H9 (cell line): Measurements from ENCODE around the gene FA2H. TPM values are rescaled to one million over a fixed set of nuclear protein-coding genes. Genes with fewer than 3 reads are reported as not detected.

Experiments used
- DNase-seq: peaks from one replicate; pipeline ENCODE4 v3.0.0-alpha.2; 2017
- H2AFZ ChIP-seq: one replicate; pipeline ENCODE4 v1.6.1; 2013; ENCODE audit warnings: mild to moderate bottlenecking, low read length, control low read depth, moderate library complexity
- H2AK5ac ChIP-seq: 2 replicates; pipeline ENCODE4 v1.6.1; 2013; ENCODE audit warnings: low read length, control low read depth, mixed read lengths; ENCODE audit not compliant: insufficient read length
- H2BK120ac ChIP-seq: one replicate; pipeline ENCODE4 v1.6.1; 2013; ENCODE audit warnings: low read depth, mild to moderate bottlenecking, low read length, control low read depth, inconsistent platforms; ENCODE audit not compliant: poor library complexity, severe bottlenecking
- H2BK12ac ChIP-seq: 2 replicates; pipeline ENCODE4 v1.6.1; 2013; ENCODE audit warnings: low read length, control low read depth, mixed read lengths, low read depth; ENCODE audit not compliant: insufficient read length
- H2BK15ac ChIP-seq: 2 replicates; pipeline ENCODE4 v1.6.1; 2013; ENCODE audit warnings: low read depth, low read length, control low read depth
- H2BK20ac ChIP-seq: one replicate; pipeline ENCODE4 v1.6.1; 2013; ENCODE audit warnings: low read depth, mild to moderate bottlenecking, low read length, control low read depth, inconsistent platforms; ENCODE audit not compliant: poor library complexity, severe bottlenecking
- H2BK5ac ChIP-seq: 2 replicates; pipeline ENCODE4 v1.6.1; 2013; ENCODE audit warnings: low read length, control low read depth, mixed read lengths; ENCODE audit not compliant: insufficient read length
- H3K14ac ChIP-seq: 2 replicates; pipeline ENCODE4 v1.6.1; 2013; ENCODE audit warnings: low read length, control low read depth; ENCODE audit not compliant: insufficient read depth
- H3K18ac ChIP-seq: 2 replicates; pipeline ENCODE4 v1.6.1; 2013; ENCODE audit warnings: low read depth, mild to moderate bottlenecking, mixed read lengths, low read length, control low read depth; ENCODE audit not compliant: insufficient read length
- H3K23ac ChIP-seq: 2 replicates; pipeline ENCODE4 v1.6.1; 2013; ENCODE audit warnings: low read length, control low read depth, mixed read lengths, low read depth; ENCODE audit not compliant: insufficient read length
- H3K23me2 ChIP-seq: 2 replicates; pipeline ENCODE4 v1.6.1; 2013; ENCODE audit warnings: low read depth, mild to moderate bottlenecking, mixed read lengths, low read length, control low read depth; ENCODE audit not compliant: insufficient read length, poor library complexity, severe bottlenecking
- H3K27ac ChIP-seq: 2 replicates; pipeline ENCODE4 v1.5.1; 2013; ENCODE audit warnings: low read length, control low read depth, mixed read lengths, low read depth; ENCODE audit not compliant: insufficient read length
- H3K27me3 ChIP-seq: 2 replicates; pipeline ENCODE4 v1.6.1; 2013; ENCODE audit warnings: low read length, control low read depth, inconsistent platforms; ENCODE audit not compliant: insufficient read depth
- H3K4ac ChIP-seq: 2 replicates; pipeline ENCODE4 v1.6.1; 2013; ENCODE audit warnings: low read depth, mild to moderate bottlenecking, control low read depth, inconsistent platforms, low read length, moderate library complexity
- H3K4me1 ChIP-seq: 2 replicates; pipeline ENCODE4 v1.6.1; 2013; ENCODE audit warnings: low read length, control low read depth, inconsistent platforms; ENCODE audit not compliant: insufficient read depth
- H3K4me2 ChIP-seq: 2 replicates; pipeline ENCODE4 v1.6.1; 2013; ENCODE audit warnings: low read length, control low read depth, mixed read lengths; ENCODE audit not compliant: insufficient read length, insufficient read depth
- H3K56ac ChIP-seq: 2 replicates; pipeline ENCODE4 v1.6.1; 2013; ENCODE audit warnings: low read depth, mild to moderate bottlenecking, mixed read lengths, low read length, control low read depth; ENCODE audit not compliant: insufficient read length
- H3K79me1 ChIP-seq: 2 replicates; pipeline ENCODE4 v1.6.1; 2013; ENCODE audit warnings: low read depth, mild to moderate bottlenecking, moderate library complexity, low read length, control low read depth, inconsistent platforms; ENCODE audit not compliant: insufficient read depth, poor library complexity, severe bottlenecking
- H3K79me2 ChIP-seq: 2 replicates; pipeline ENCODE4 v1.6.1; 2013; ENCODE audit warnings: low read length, control low read depth, inconsistent platforms; ENCODE audit not compliant: insufficient read depth
- H3K9ac ChIP-seq: 2 replicates; pipeline ENCODE4 v1.6.1; 2013; ENCODE audit warnings: low read length, control low read depth, mixed read lengths; ENCODE audit not compliant: insufficient read length; ENCODE audit errors: extremely low read depth
- H3K9me3 ChIP-seq: one replicate; pipeline ENCODE4 v1.6.1; 2013; ENCODE audit warnings: low read depth, low read length, inconsistent platforms; ENCODE audit not compliant: control insufficient read depth
- H3T11ph ChIP-seq: one replicate; pipeline ENCODE4 v1.6.1; 2013; ENCODE audit warnings: mild to moderate bottlenecking, low read length, control low read depth, inconsistent platforms
- H4K20me1 ChIP-seq: one replicate; pipeline ENCODE4 v1.6.1; 2013; ENCODE audit not compliant: control insufficient read depth, insufficient read length, insufficient read depth
- H4K5ac ChIP-seq: 2 replicates; pipeline ENCODE4 v1.6.1; 2013; ENCODE audit warnings: low read depth, mild to moderate bottlenecking, mixed read lengths, low read length, control low read depth; ENCODE audit not compliant: insufficient read length
- H4K8ac ChIP-seq: replicated peaks from 2 replicates; pipeline ENCODE4 v1.6.1; 2013; ENCODE audit warnings: low read length, control low read depth, mixed read lengths, low read depth; ENCODE audit not compliant: insufficient read length
- H4K91ac ChIP-seq: 2 replicates; pipeline ENCODE4 v1.6.1; 2013; ENCODE audit warnings: low read depth, mild to moderate bottlenecking, moderate library complexity, mixed read lengths, low read length, control low read depth; ENCODE audit not compliant: insufficient read length
- H3K27ac Mint-ChIP-seq, 3 experiments: 2 replicates in 2 of 3; 3 replicates in 1 of 3; pipeline ENCODE4 v1.8.0; 2020 to 2021; ENCODE audit warnings: mixed read lengths in 3 of 3, mild to moderate bottlenecking in 1 of 3, moderate library complexity in 1 of 3
- H3K27me3 Mint-ChIP-seq: 2 replicates; pipeline ENCODE4 v1.8.0; 2021; ENCODE audit warnings: low read depth, mild to moderate bottlenecking, moderate library complexity, mixed read lengths
- H3K36me3 Mint-ChIP-seq, 3 experiments: 2 replicates in 2 of 3; 3 replicates in 1 of 3; pipeline ENCODE4 v1.8.0; 2020 to 2021; ENCODE audit warnings: low read depth in 3 of 3, mixed read lengths in 3 of 3; ENCODE audit not compliant: insufficient read depth in 1 of 3
- H3K4me1 Mint-ChIP-seq, 2 experiments: 2 replicates each; pipeline ENCODE4 v1.8.0; 2020; ENCODE audit warnings: mixed read lengths in 2 of 2
- H3K4me3 Mint-ChIP-seq, 2 experiments: 2 replicates in 1 of 2; 3 replicates in 1 of 2; pipeline ENCODE4 v1.8.0; 2020 to 2021; ENCODE audit warnings: mild to moderate bottlenecking in 2 of 2, mixed read lengths in 2 of 2, moderate library complexity in 1 of 2
- H3K9me3 Mint-ChIP-seq, 2 experiments: 2 replicates in 1 of 2; 3 replicates in 1 of 2; pipeline ENCODE4 v1.8.0; 2020; ENCODE audit warnings: mild to moderate bottlenecking in 2 of 2, mixed read lengths in 2 of 2, moderate library complexity in 1 of 2
- CTCF ChIP-seq: fragments of 200-600 bp; sonication (generic); conservative IDR thresholded peaks from 3 replicates; pipeline ENCODE4 v1.8.0; 2021; ENCODE audit warnings: antibody characterized with exemption, mild to moderate bottlenecking
- WGBS: extraction: QIAGEN DNeasy Blood & Tissue Kit; methylation state at CpG from one replicate; pipeline ENCODE4 v1.1.7; 2013; ENCODE audit warnings: missing lambda C conversion rate, low lambda C conversion rate, mixed read lengths; ENCODE audit not compliant: insufficient read length; ENCODE audit errors: extremely low coverage; 5-methylcytosine and 5-hydroxymethylcytosine counted together
- total RNA-seq: library from RNA; stranded (reverse); gene quantifications from 2 replicates; pipeline ENCODE4 v1.2.1, GENCODE V29; 2021

Gene FA2H
- total RNA-seq, 1 experiment from 2014 or later, result 25.1 TPM

GRCh38 chr16:74775255-74775654 is 635 bp upstream of the FA2H start:
- no peak overlapping the region for H2AFZ ChIP-seq
- no peak overlapping the region for H3K27ac Mint-ChIP-seq
- H3K27me3 Mint-ChIP-seq, result peaks cover 19% of the 10 kb centered on the region
- H3K9me3 Mint-ChIP-seq, result no peaks in the 10 kb centered on the region
- no peak overlapping the region for H4K8ac ChIP-seq
- no peak overlapping the region for H2BK5ac ChIP-seq
- no peak overlapping the region for H4K91ac ChIP-seq
- no peak overlapping the region for H2AK5ac ChIP-seq
- H3K56ac ChIP-seq, result no peak overlapping the region
- H3K4me2 ChIP-seq, result peak overlapping the region; percentile 50
- TF ChIP-seq CTCF, result no peak
- peaks cover 5% of the 10 kb centered on the region; the same call in 1 of the 2 replicates for H3K27me3 ChIP-seq
- peaks cover 11 to 31% of the 10 kb centered on the region in 2 experiments for H3K4me1 Mint-ChIP-seq
- no peak overlapping the region for H4K5ac ChIP-seq
- H3K23me2 ChIP-seq, result peaks cover 8% of the 10 kb centered on the region
- no peak overlapping the region for H2BK12ac ChIP-seq
- H3K27ac ChIP-seq, result no peak overlapping the region
- H3K9ac ChIP-seq, result no peak overlapping the region
- no peak overlapping the region for H3K4ac ChIP-seq
- no peak for DNase-seq
- H3K9me3 ChIP-seq, result no peaks in the 10 kb centered on the region
- WGBS, result no CpG with 5 or more reads among the region's 5 CpGs
- no peak overlapping the region for H2BK20ac ChIP-seq
- H3K14ac ChIP-seq, result no peak overlapping the region
- H3K79me2 ChIP-seq, result no peaks in the 10 kb centered on the region
- no peak overlapping the region for H3K23ac ChIP-seq
- H2BK120ac ChIP-seq, result no peak overlapping the region
- no peak overlapping the region for H3T11ph ChIP-seq
- H2BK15ac ChIP-seq, result no peak overlapping the region
- no peaks in the 10 kb centered on the region for H3K4me1 ChIP-seq
- peaks cover 0 to 2% (median 0%) of the 10 kb centered on the region in 3 experiments; a peak in 1 of 7 replicates for H3K36me3 Mint-ChIP-seq
- no peak overlapping the region for H3K18ac ChIP-seq
- no peaks in the 10 kb centered on the region for H4K20me1 ChIP-seq
- H3K4me3 Mint-ChIP-seq, result peak overlapping the region; percentile 58 to 73
- no peaks in the 10 kb centered on the region for H3K79me1 ChIP-seq
